HepG2 (cell line): ENCODE measurements around the gene CCDC69. TPM values are rescaled to one million over a fixed set of nuclear protein-coding genes. Genes with fewer than 3 reads are reported as not detected.
A peak's percentile ranks its signal among the peaks of the same experiment; 100 is the strongest.

Source experiments
- FOXA1 ChIP-seq, 2 experiments: fragments of 450-650 bp in 1 of 2; sonication (generic) in 1 of 2; formaldehyde crosslinking in 1 of 2; IDR thresholded peaks; 2 replicates each; pipeline versions ENCODE4 v1.4.0 to v1.6.1; 2016 to 2020; ENCODE audit warnings: missing genetic modification reagents in 1 of 2
- MAZ ChIP-seq, 2 experiments: sonication (generic) in 1 of 2; formaldehyde crosslinking in 1 of 2; IDR thresholded peaks; 2 replicates each; pipeline versions ENCODE4 v1.5.0 to v1.6.1; 2012 to 2020; ENCODE audit warnings: low read depth in 2 of 2, mild to moderate bottlenecking in 2 of 2, borderline replicate concordance in 1 of 2, improper control_type of control experiment in 1 of 2, low read length in 1 of 2, missing genetic modification reagents in 1 of 2, moderate library complexity in 1 of 2
- MTERF4 ChIP-seq: sonication (generic); formaldehyde crosslinking; IDR thresholded peaks from 2 replicates; pipeline ENCODE4 v1.8.0; 2023; ENCODE audit warnings: mild to moderate bottlenecking, missing genetic modification reagents
- NFKB2 ChIP-seq: sonication (generic); formaldehyde crosslinking; IDR thresholded peaks from 2 replicates; pipeline ENCODE4 v1.4.0; 2020; ENCODE audit warnings: missing genetic modification reagents, borderline replicate concordance
- XRCC5 ChIP-seq: fragments of 200-400 bp; formaldehyde crosslinking; optimal IDR thresholded peaks from 2 replicates; pipeline ENCODE3; 2017; ENCODE audit warnings: mild to moderate bottlenecking, low read length
- ZBTB21 ChIP-seq: sonication (generic); formaldehyde crosslinking; IDR thresholded peaks from 2 replicates; pipeline ENCODE4 v1.4.0; 2020; ENCODE audit warnings: missing genetic modification reagents
- ZNF20 ChIP-seq: sonication (generic); formaldehyde crosslinking; IDR thresholded peaks from 2 replicates; pipeline ENCODE4 v1.4.0; 2020; ENCODE audit warnings: mild to moderate bottlenecking, moderate library complexity, missing genetic modification reagents
- ZNF343 ChIP-seq: sonication (generic); formaldehyde crosslinking; IDR thresholded peaks from 2 replicates; pipeline ENCODE4 v1.4.0; 2020; ENCODE audit warnings: mild to moderate bottlenecking, missing genetic modification reagents
- ZNF503 ChIP-seq: sonication (generic); formaldehyde crosslinking; IDR thresholded peaks from 2 replicates; pipeline ENCODE4 v1.4.0; 2020; ENCODE audit warnings: missing genetic modification reagents
- ZNF609 ChIP-seq: sonication (generic); formaldehyde crosslinking; IDR thresholded peaks from 2 replicates; pipeline ENCODE4 v1.4.0; 2020; ENCODE audit warnings: mild to moderate bottlenecking, missing genetic modification reagents, borderline replicate concordance
- polyA plus RNA-seq, 8 experiments: library from polyadenylated mRNA; depleted of rRNA in 3 of 8; stranded (reverse) in 7 of 8; unstranded in 1 of 8; fragments of >200 nt; fragmentation: Illumina TruSeq in 4 of 8; extraction: Trizol in 4 of 8; gene quantifications; 2 replicates each; pipeline versions ENCODE4 v1.2.1 to v1.2.3, GENCODE V29; 2011 to 2016; ENCODE audit warnings: low read depth in 4 of 8, missing spikeins in 1 of 8, mixed read lengths in 1 of 8; ENCODE audit not compliant: insufficient read depth in 1 of 8
- total RNA-seq, 5 experiments: library from RNA; depleted of rRNA; stranded (reverse); fragments of >200 nt; fragmentation: Illumina TruSeq; extraction: Trizol; gene quantifications; 2 replicates each; pipeline ENCODE4 v1.2.3, GENCODE V29; 2016; ENCODE audit warnings: low read depth in 1 of 5
- TF ChIP-seq, protein P1 (sequence below): sonication (generic); formaldehyde crosslinking; IDR thresholded peaks from 2 replicates; pipeline ENCODE4 v1.4.0; 2020; ENCODE audit warnings: low read depth, mild to moderate bottlenecking, missing genetic modification reagents
- TF ChIP-seq, protein P2 (sequence below): sonication (generic); formaldehyde crosslinking; IDR thresholded peaks from 2 replicates; pipeline ENCODE4 v1.5.0; 2020; ENCODE audit warnings: missing genetic modification reagents
- TF ChIP-seq, protein P3 (sequence below): sonication (generic); formaldehyde crosslinking; conservative IDR thresholded peaks from 2 replicates; pipeline ENCODE4 v1.8.1; 2023; ENCODE audit warnings: missing genetic modification reagents

CCDC69 gene
- total and polyA plus RNA-seq, 2 of the 13 experiments (the other 11 are each of a cell fraction or from before 2014, with no cell fraction given): 12.2 to 45.2 TPM

DNA sequence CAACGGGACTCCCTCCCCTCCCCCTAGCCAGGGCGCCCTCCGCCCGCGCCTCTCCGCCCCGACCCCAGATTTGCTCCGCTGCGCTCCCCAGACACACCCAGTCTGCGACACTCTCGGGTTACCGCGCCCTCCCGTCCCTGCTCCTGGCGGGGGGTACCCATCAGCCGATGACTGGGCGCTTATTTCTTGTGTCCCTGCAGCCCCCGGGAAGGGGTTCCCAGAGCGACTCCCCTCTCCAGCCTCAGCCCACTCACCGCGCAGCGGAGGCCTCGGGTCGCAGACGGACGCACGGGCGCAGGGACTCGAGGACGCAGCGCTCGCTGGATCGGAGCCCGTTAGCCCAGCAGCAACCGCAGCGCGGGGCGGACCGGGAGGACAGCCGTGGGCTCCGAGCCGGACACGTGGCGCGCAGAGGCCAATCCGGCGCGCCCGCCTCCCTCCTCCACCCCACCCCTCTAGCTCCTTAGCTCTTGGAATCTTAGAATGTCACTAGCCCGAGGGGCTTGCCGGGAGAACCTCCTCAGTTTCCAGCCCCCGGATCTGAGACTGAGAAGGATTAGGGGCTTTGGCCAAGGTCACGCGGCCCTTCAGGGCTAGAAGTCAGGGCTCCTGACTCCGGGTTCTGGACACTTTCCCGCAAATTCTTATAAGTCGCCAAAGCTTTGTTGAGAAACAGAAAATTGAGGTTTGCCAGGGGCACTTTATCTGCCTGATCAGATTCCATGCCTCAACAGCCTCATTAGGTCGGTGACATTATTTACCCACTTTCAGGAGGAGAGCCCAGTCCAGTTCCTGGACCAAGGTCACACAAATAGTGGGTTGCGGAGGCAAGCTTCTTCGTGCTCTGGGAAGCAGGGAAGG lies 66.2 kb downstream of the CCDC69 start, which contains the start of gene ANXA6 (continued):
- TF ChIP-seq ZNF503 (CRISPR knock-in tag) (peak; percentile 11; the same call in 1 of the 2 replicates), ZNF343 (CRISPR knock-in tag) (no peak), ZNF609 (CRISPR knock-in tag) (peak; percentile 27; the same call in 1 of the 2 replicates), ZNF20 (CRISPR knock-in tag) (no peak), MAZ (IDR thresholded peaks at IDR 0.05; ENCODE audit: borderline replicate concordance, low read depth, low read length) (no peak), MAZ (CRISPR knock-in tag; IDR thresholded peaks at IDR 0.05; ENCODE audit: low read depth) (0 out of 2 replicates have a peak, but pooled peaks have one; percentile 51), NFKB2 (peak; percentile 69; the same call in 1 of the 2 replicates), ZBTB21 (CRISPR knock-in tag) (no peak), XRCC5 (peak; percentile 46), MTERF4 (CRISPR knock-in tag) (peak; percentile 54; the same call in 1 of the 2 replicates), FOXA1 (IDR thresholded peaks at IDR 0.05) (no peak), FOXA1 (CRISPR knock-in tag; IDR thresholded peaks at IDR 0.05) (no peak)
- TF ChIP-seq, protein P1, sequence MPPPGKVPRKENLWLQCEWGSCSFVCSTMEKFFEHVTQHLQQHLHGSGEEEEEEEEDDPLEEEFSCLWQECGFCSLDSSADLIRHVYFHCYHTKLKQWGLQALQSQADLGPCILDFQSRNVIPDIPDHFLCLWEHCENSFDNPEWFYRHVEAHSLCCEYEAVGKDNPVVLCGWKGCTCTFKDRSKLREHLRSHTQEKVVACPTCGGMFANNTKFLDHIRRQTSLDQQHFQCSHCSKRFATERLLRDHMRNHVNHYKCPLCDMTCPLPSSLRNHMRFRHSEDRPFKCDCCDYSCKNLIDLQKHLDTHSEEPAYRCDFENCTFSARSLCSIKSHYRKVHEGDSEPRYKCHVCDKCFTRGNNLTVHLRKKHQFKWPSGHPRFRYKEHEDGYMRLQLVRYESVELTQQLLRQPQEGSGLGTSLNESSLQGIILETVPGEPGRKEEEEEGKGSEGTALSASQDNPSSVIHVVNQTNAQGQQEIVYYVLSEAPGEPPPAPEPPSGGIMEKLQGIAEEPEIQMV: peak; percentile 98
- TF ChIP-seq, protein P2, sequence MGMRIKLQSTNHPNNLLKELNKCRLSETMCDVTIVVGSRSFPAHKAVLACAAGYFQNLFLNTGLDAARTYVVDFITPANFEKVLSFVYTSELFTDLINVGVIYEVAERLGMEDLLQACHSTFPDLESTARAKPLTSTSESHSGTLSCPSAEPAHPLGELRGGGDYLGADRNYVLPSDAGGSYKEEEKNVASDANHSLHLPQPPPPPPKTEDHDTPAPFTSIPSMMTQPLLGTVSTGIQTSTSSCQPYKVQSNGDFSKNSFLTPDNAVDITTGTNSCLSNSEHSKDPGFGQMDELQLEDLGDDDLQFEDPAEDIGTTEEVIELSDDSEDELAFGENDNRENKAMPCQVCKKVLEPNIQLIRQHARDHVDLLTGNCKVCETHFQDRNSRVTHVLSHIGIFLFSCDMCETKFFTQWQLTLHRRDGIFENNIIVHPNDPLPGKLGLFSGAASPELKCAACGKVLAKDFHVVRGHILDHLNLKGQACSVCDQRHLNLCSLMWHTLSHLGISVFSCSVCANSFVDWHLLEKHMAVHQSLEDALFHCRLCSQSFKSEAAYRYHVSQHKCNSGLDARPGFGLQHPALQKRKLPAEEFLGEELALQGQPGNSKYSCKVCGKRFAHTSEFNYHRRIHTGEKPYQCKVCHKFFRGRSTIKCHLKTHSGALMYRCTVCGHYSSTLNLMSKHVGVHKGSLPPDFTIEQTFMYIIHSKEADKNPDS (CRISPR knock-in tag): no peak
- TF ChIP-seq, protein P3, sequence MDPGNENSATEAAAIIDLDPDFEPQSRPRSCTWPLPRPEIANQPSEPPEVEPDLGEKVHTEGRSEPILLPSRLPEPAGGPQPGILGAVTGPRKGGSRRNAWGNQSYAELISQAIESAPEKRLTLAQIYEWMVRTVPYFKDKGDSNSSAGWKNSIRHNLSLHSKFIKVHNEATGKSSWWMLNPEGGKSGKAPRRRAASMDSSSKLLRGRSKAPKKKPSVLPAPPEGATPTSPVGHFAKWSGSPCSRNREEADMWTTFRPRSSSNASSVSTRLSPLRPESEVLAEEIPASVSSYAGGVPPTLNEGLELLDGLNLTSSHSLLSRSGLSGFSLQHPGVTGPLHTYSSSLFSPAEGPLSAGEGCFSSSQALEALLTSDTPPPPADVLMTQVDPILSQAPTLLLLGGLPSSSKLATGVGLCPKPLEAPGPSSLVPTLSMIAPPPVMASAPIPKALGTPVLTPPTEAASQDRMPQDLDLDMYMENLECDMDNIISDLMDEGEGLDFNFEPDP (CRISPR knock-in tag): 0 out of 2 replicates have a peak, but pooled peaks have one; percentile 56
